ENCODE data around the gene ETS1.

DNA sequence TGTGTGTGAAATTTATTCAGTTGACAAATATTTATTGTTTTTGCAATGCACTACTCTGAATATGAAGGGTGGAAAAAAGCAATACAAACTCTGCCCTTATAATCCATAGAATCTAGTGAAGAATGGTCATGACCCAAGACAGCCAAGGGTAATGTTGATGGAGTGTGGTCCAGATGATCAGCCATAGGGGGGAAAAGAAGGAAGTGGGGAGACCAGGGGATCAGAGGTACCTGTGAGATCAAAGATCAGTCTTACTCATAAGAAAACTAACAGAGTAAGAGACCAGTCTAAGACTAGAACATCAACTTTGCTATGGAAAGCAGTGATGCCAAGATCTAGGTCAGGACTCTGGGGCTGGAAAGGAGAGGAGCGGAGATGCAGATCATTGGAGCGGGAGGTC lies 47.0 kb upstream of the ETS1 start:
- TF ChIP-seq CBX2 (IDR thresholded peaks at IDR 0.05; ENCODE audit: borderline replicate concordance, low read depth): no peak
- no peak for TF ChIP-seq RAD21 (conservative IDR thresholded peaks at IDR 0.05 in 1 of 2, IDR thresholded peaks at IDR 0.05 in 1 of 2)

Data from A549 (cell line).